ENCODE results near the gene CDKN2B.
"Not testable (repeated sequence)": the region's sequence is repeated elsewhere in the genome, so short reads cannot be mapped to it uniquely, and the experiment has no call there.

Gene CDKN2B, protein sequence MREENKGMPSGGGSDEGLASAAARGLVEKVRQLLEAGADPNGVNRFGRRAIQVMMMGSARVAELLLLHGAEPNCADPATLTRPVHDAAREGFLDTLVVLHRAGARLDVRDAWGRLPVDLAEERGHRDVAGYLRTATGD

DNA sequence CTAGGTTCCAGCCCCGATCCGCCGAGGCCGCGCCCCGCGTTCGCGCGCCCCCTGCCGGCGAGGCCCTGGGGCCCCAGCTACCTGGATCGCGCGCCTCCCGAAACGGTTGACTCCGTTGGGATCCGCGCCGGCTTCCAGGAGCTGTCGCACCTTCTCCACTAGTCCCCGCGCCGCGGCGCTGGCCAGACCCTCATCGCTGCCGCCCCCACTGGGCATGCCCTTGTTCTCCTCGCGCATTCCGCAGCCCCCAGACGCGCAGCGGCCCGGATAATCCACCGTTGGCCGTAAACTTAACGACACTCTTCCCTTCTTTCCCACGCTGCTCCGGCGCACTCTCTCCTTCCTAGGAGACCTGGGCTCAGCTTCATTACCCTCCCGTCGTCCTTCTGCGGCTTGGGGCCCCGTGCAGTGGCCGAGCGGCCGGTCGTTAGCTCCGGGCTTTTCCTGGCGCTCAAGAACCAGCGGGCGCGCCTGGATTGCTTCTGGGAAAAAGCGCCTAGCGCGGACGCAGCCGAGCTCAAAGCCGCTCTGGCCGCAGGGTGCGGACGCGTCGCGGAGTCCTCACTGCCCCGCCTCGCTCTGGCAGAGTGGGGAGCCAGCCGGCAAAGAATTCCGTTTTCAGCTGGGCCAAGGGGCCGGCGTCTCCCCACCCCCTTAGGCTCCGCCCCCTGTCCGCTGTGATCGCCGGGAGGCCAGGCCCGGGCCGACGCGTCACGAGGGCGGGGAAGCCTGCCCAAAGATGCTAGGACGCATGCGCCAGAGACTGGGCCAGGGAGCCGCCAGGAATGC lies at the start of gene CDKN2B:
Gene CDKN2B, minus strand, starts transcription at position 589 of the 789 bp plus-strand sequence. Its CDS starts 352 bp downstream, at position 237.
- peak within 1 kb of the TSS; percentile 90 for H3K4me3 ChIP-seq (ENCODE audit: low read depth, low read length)
- DNase-seq (ENCODE audit: low read depth) = peak; percentile 98

DNA sequence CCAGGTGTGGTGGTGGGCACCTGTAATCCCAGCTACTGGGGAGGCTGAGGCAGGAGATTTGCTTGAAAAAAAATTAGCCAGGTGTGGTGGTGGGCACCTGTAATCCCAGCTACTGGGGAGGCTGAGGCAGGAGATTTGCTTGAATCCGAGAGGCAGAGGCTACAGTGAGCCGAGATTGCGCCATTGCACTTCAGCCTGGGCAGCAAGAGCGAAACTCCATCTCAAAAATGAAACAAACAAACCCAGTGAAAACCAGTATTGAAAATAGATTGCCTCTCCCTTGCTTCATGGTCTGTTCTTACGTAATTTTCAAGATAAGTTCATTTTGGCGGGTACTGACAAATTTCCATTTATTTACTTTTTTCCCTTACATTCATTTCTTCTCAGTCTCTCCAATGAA lies 48.9 kb upstream of the CDKN2B start:
- H3K4me3 ChIP-seq (ENCODE audit: low read depth, low read length); DNase-seq (ENCODE audit: low read depth): not testable (repeated sequence)

More for the DNA sequence above, at the start of gene CDKN2B:
- TF ChIP-seq, protein P1, sequence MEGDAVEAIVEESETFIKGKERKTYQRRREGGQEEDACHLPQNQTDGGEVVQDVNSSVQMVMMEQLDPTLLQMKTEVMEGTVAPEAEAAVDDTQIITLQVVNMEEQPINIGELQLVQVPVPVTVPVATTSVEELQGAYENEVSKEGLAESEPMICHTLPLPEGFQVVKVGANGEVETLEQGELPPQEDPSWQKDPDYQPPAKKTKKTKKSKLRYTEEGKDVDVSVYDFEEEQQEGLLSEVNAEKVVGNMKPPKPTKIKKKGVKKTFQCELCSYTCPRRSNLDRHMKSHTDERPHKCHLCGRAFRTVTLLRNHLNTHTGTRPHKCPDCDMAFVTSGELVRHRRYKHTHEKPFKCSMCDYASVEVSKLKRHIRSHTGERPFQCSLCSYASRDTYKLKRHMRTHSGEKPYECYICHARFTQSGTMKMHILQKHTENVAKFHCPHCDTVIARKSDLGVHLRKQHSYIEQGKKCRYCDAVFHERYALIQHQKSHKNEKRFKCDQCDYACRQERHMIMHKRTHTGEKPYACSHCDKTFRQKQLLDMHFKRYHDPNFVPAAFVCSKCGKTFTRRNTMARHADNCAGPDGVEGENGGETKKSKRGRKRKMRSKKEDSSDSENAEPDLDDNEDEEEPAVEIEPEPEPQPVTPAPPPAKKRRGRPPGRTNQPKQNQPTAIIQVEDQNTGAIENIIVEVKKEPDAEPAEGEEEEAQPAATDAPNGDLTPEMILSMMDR (conservative IDR thresholded peaks at IDR 0.05; ENCODE audit: low read depth, low read length) = peak; percentile 58

DNA sequence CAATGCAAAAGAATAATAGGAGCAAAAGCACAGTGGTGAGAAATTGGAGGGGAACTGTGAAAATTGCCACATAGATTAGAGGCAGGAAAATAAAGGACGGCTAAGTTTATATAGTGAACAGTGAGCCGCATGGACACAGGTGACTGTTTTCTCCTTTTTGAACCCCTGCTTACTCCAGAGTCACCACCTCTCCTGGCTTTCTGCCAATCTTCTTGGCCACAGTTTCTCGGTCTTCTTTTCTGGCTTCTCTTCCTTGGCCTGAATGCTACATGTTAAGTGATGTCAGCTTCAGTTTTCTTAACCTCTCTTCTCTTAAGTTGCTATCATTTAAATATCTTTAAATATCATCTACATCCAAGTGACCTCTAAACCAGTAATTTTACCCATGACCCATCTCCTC lies 47.3 kb upstream of the CDKN2B start:
- no peak for DNase-seq (ENCODE audit: low read depth)
- TF ChIP-seq, protein P1 (conservative IDR thresholded peaks at IDR 0.05; ENCODE audit: low read depth, low read length) = no peak
- H3K4me3 ChIP-seq (ENCODE audit: low read depth, low read length) = no peak overlapping the region

DNA sequence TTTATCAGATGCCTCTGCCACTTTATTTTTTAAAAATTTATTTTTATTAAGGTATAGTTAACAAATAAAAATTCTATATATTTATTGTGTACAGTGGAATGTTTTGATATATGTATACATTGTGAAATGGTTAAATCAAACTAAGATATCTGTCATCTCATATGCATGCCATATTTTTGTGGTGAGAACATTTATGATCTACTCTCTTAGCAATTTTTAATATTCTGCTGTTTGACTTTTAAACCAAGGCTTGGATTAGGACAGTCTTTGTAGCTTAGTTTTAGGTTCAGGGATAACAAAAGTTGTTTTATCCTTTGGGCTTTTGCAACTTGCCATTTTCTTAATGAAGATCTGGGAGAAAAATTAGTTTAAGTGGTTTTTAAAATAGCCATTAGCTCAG lies 46.0 kb upstream of the CDKN2B start:
- TF ChIP-seq, protein P1 (conservative IDR thresholded peaks at IDR 0.05; ENCODE audit: low read depth, low read length) = no peak
- peak; percentile 41 for DNase-seq (ENCODE audit: low read depth)
- H3K4me3 ChIP-seq (ENCODE audit: low read depth, low read length) = no peak overlapping the region

DNA sequence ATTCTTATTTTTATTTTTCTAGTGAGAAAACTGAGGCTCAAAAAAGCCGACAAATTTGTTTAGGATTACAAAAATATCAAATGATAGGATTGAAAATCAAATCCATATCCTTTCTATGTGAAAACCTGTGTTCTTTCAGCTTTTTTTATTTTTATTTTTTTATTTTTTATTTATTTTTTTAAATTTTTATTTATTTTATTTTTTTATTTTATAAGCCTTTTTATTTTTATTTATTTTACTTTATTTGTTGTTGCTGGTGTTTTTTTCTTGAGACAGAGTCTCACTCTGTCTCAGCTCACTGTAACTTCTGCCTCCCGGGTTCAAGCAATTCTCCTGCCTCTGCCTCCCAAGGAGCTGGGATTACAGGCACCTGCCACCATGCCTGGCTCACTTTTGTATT lies 45.4 kb upstream of the CDKN2B start:
- DNase-seq (ENCODE audit: low read depth) = no peak
- H3K4me3 ChIP-seq (ENCODE audit: low read depth, low read length) = no peak overlapping the region
- TF ChIP-seq, protein P1 (conservative IDR thresholded peaks at IDR 0.05; ENCODE audit: low read depth, low read length) = no peak

DNA sequence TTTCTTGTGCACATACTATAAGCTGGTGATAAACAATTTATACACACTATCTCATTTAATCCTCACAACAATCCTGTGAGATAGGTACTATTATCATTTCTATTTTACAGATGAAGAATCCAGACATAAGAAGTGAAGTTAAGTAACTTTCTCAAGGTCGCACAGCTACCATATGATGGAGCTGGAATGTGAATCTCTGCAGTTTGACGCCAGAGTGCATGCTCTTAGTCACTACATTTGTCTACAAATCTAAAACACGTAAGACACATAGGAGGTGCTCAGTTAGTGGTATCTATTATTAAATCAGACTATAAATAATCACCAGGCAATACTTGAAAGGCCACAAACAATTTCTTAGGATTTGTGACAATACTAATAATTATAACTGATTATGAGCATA lies 45.0 kb upstream of the CDKN2B start:
- H3K4me3 ChIP-seq (ENCODE audit: low read depth, low read length) = no peak overlapping the region
- DNase-seq (ENCODE audit: low read depth) = peak; percentile 81
- TF ChIP-seq, protein P1 (conservative IDR thresholded peaks at IDR 0.05; ENCODE audit: low read depth, low read length) = no peak

DNA sequence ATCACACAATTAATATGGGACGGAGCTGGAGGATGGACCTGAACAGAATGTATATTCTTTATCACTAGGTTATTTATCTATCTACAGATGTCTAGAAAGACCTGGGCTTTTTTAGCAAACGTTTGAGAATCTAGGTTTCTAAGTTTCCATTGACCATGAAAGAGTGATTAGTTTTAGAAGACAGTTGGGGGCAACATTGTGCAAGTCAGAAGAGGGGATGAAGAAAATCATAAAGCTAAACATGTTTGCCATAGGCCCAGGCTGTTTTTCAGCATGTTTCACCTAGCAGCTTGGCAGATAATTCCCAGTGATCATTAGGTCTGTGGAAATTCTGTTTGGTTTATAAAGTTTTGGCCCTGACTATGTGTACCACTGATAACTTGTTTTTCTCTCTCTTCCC lies 44.1 kb upstream of the CDKN2B start:
- TF ChIP-seq, protein P1 (conservative IDR thresholded peaks at IDR 0.05; ENCODE audit: low read depth, low read length) = no peak
- no peak overlapping the region for H3K4me3 ChIP-seq (ENCODE audit: low read depth, low read length)
- DNase-seq (ENCODE audit: low read depth) = peak; percentile 60

All from choroid plexus epithelial cell (primary cell).